SK-N-MC (cell line): ENCODE results near the gene MISP.
"Not testable (repeated sequence)": the region's sequence is repeated elsewhere in the genome, so short reads cannot be mapped to it uniquely, and the experiment has no call there.

Experiments
- EZH2 ChIP-seq: fragments of 200-600 bp; sonication (generic); IDR thresholded peaks from one replicate; pipeline ENCODE4 v1.6.1; 2017; ENCODE audit warnings: antibody characterized with exemption
- FOXP2 ChIP-seq: optimal IDR thresholded peaks from 2 replicates; pipeline ENCODE3; 2011; ENCODE audit warnings: mild to moderate bottlenecking, moderate library complexity; ENCODE audit not compliant: insufficient read depth; ENCODE audit errors: extremely low read length, control extremely low read depth
- POLR2AphosphoS5 ChIP-seq: IDR thresholded peaks from 2 replicates; pipeline ENCODE4 v1.6.1; 2012; ENCODE audit warnings: mild to moderate bottlenecking, low read depth, low read length, borderline replicate concordance

DNA sequence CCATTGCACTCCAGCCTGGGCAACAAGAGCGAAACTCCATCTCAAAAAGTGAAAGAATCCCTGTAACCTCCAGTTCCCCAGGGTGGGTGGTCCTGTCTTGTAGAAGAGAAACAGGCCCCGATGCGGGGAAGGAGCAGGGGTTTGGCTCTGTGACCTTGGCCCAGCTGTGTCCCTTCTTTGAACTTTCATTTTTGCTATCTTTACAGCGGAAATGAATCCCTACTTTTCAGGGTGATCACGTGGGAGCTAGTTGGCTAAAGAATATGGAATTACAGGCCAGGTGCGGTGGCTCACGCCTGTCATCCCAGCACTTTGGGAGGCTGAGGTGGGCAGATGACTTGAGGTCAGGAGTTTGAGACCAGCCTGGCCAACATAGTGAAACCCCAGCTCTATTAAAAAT is 5.8 kb upstream of the MISP start:
- TF ChIP-seq EZH2, POLR2AphosphoS5, FOXP2: not testable (repeated sequence)
